ENCODE results near the gene MYO3B. TPM values are rescaled to one million over a fixed set of nuclear protein-coding genes. Genes with fewer than 3 reads are reported as not detected.
"Not testable (repeated sequence)": the region's sequence is repeated elsewhere in the genome, so short reads cannot be mapped to it uniquely, and the experiment has no call there.

Gene MYO3B
- total RNA-seq, 2 donors from 2014 or later = 5.2 to 10.9 TPM

DNA sequence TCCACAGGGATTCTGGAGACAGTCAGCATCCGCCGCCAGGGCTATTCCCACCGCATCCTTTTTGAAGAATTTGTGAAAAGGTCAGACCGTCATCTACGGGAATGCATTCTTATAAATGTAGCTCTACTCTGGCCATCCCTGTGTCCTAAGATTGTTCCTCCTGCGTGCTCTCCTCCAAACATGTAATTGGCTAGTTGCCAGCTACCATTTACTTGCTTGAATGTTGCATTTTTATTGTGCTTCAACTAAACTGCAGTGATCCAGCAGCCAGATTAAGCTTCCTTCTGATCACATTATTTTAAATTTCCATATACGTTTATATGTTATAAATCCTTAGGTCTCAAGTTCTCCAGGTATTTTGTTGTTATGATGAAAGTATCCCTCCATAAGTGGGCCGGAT, 288.7 kb downstream of the MYO3B start:
- peaks cover 2% of the 10 kb centered on the region for H3K36me3 Mint-ChIP-seq (ENCODE audit: low read depth)
- no peaks in the 10 kb centered on the region for H3K27me3 Mint-ChIP-seq (ENCODE audit: insufficient read depth)
- Histone ChIP-seq H3K27ac (ENCODE audit: low read depth, low read length) (no peak overlapping the region), H3K9me3 (ENCODE audit: control insufficient read depth, low read length) (no peaks in the 10 kb centered on the region), H3K4me1 (ENCODE audit: control insufficient read depth, insufficient read depth, low read length) (no peaks in the 10 kb centered on the region), H3K27me3 (ENCODE audit: control insufficient read depth, insufficient read depth, low read length, poor library complexity, severe bottlenecking) (no peaks in the 10 kb centered on the region), H3K9ac (ENCODE audit: extremely low read depth, low read length, poor library complexity, severe bottlenecking) (no peak overlapping the region), H3K36me3 (ENCODE audit: control insufficient read depth, insufficient read depth, low read length) (no peaks in the 10 kb centered on the region), H3K4me3 (ENCODE audit: low read length) (no peak overlapping the region)
- WGBS, 2 experiments (ENCODE audit: insufficient coverage in 1 of 2, insufficient read length in 1 of 2) = 94 to 96% methylated on average over 6 to 8 of the region's 8 CpGs
- H3K9me3 Mint-ChIP-seq = no peaks in the 10 kb centered on the region
- TF ChIP-seq, protein P1, sequence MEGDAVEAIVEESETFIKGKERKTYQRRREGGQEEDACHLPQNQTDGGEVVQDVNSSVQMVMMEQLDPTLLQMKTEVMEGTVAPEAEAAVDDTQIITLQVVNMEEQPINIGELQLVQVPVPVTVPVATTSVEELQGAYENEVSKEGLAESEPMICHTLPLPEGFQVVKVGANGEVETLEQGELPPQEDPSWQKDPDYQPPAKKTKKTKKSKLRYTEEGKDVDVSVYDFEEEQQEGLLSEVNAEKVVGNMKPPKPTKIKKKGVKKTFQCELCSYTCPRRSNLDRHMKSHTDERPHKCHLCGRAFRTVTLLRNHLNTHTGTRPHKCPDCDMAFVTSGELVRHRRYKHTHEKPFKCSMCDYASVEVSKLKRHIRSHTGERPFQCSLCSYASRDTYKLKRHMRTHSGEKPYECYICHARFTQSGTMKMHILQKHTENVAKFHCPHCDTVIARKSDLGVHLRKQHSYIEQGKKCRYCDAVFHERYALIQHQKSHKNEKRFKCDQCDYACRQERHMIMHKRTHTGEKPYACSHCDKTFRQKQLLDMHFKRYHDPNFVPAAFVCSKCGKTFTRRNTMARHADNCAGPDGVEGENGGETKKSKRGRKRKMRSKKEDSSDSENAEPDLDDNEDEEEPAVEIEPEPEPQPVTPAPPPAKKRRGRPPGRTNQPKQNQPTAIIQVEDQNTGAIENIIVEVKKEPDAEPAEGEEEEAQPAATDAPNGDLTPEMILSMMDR (conservative IDR thresholded peaks at IDR 0.05) = no peak
- no peak overlapping the region for H3K27ac Mint-ChIP-seq
- H3K4me3 Mint-ChIP-seq = no peak overlapping the region
- H3K4me1 Mint-ChIP-seq = peaks cover 32% of the 10 kb centered on the region
- no peak for DNase-seq

DNA sequence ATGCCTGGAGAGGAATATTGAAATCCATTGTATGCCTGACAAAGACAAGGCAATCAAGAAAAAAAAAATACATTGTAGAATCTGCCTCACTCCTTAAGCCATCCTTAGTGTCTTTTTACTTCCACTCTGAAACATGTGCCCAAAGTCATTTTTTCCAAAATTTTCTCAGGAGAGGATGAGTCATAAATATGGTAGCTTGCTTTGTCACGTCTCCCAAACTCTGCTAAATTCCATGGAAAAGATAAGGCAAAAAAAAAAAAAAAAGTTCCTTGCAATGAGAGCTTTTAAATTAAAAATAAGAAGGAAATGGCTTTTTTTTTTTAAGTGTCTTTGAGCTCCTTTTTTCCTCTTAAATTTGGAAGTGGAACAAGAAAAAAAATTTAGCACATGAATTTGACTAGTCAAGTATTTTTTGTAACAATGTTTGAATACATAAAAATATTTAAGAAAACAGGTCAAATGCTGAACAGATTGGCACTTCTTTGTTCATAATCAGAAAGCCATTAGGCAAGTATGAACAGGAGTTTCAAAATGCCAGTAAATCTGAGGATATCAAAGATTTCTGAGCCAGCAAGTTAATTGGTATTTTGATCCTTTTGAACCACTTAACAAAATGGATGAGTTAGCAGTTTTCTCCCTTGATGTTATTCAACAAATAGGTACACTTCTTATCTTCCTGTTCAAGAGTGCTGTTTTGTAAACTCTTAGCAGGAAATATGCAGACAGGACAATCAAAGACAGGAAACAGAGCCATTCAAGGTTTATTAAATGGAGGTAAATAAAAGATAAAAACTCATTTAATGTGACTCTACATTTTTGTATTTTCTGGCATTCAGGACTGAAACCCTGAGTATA, 289.8 kb downstream of the MYO3B start:
- DNase-seq = no peak
- WGBS, 2 experiments (ENCODE audit: insufficient coverage in 1 of 2, insufficient read length in 1 of 2) = 69 to 100% methylated on average over 1 of the region's 1 CpG
- H3K9me3 ChIP-seq (ENCODE audit: control insufficient read depth, low read length) = no peaks in the 10 kb centered on the region
- no peaks in the 10 kb centered on the region for H3K9me3 Mint-ChIP-seq
- TF ChIP-seq, protein P1 (conservative IDR thresholded peaks at IDR 0.05) = no peak
- H3K4me1 ChIP-seq (ENCODE audit: control insufficient read depth, insufficient read depth, low read length) = no peaks in the 10 kb centered on the region
- no peaks in the 10 kb centered on the region for H3K27me3 Mint-ChIP-seq (ENCODE audit: insufficient read depth)
- peaks cover 2% of the 10 kb centered on the region for H3K36me3 Mint-ChIP-seq (ENCODE audit: low read depth)
- H3K36me3 ChIP-seq (ENCODE audit: control insufficient read depth, insufficient read depth, low read length) = no peaks in the 10 kb centered on the region
- H3K27ac Mint-ChIP-seq = peak overlapping the region; percentile 73
- peaks cover 25% of the 10 kb centered on the region for H3K4me1 Mint-ChIP-seq
- no peaks in the 10 kb centered on the region for H3K27me3 ChIP-seq (ENCODE audit: control insufficient read depth, insufficient read depth, low read length, poor library complexity, severe bottlenecking)
- no peak overlapping the region for H3K4me3 ChIP-seq (ENCODE audit: low read length)
- H3K9ac ChIP-seq (ENCODE audit: extremely low read depth, low read length, poor library complexity, severe bottlenecking) = no peak overlapping the region
- no peak overlapping the region for H3K4me3 Mint-ChIP-seq
- no peak overlapping the region for H3K27ac ChIP-seq (ENCODE audit: low read depth, low read length)

DNA sequence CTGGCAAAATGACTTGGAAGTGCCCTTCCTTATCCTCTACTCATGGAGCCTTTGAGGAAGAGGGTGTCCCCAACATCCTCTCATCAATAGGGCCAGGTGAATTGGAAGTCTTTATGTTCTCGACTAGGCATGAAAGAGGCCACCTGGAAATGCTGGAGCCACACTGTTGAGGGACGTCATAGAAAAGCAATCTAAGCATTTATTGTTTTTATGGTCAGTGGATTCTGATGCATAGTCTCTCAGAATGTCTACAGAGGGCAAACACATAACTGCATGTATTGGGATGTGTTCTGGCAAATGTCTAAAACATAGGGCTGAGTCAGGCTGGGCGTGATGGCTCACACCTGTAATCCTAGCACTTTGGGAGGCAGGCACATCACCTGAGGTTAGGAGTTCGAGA, 290.6 kb downstream of the MYO3B start:
- TF ChIP-seq, protein P1 (conservative IDR thresholded peaks at IDR 0.05) = no peak
- Mint-ChIP-seq H3K4me1 (peaks cover 24% of the 10 kb centered on the region), H3K27me3 (ENCODE audit: insufficient read depth) (no peaks in the 10 kb centered on the region), H3K36me3 (ENCODE audit: low read depth) (peaks cover 2% of the 10 kb centered on the region), H3K9me3 (no peaks in the 10 kb centered on the region), H3K27ac (peak overlapping the region; percentile 33), H3K4me3 (no peak overlapping the region)
- Histone ChIP-seq H3K27me3 (ENCODE audit: control insufficient read depth, insufficient read depth, low read length, poor library complexity, severe bottlenecking) (no peaks in the 10 kb centered on the region), H3K4me1 (ENCODE audit: control insufficient read depth, insufficient read depth, low read length) (no peaks in the 10 kb centered on the region), H3K27ac (ENCODE audit: low read depth, low read length) (no peak overlapping the region), H3K9ac (ENCODE audit: extremely low read depth, low read length, poor library complexity, severe bottlenecking) (no peak overlapping the region), H3K36me3 (ENCODE audit: control insufficient read depth, insufficient read depth, low read length) (no peaks in the 10 kb centered on the region), H3K4me3 (ENCODE audit: low read length) (no peak overlapping the region), H3K9me3 (ENCODE audit: control insufficient read depth, low read length) (no peaks in the 10 kb centered on the region)
- DNase-seq = no peak
- 97% methylated on average over 4 of the region's 4 CpGs; no CpG with 5 or more reads in 1 of the 2 experiments for WGBS, 2 experiments (ENCODE audit: insufficient coverage in 1 of 2, insufficient read length in 1 of 2)

DNA sequence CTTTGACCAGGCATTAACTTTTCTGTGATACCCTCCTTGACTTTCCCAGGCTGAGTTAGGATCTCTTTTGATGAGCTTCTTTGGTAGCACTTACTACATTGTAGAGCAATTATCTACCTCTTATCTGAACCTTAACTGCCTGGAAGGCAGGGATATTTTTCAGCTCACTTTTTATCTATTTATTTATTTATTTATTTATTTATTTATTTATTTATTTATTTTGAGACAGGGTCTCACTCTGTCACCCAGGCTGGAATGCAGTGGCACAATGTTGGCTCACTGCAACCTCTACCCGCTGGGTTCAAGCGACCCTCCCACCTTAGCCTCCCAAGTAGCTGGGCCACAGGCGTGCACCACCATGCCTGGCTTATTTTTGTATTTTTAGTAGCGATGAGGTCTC, 294.6 kb downstream of the MYO3B start:
- WGBS, 2 experiments (ENCODE audit: insufficient coverage in 1 of 2, insufficient read length in 1 of 2) = 93 to 97% methylated on average over 4 of the region's 4 CpGs
- not testable (repeated sequence) for H3K9me3 Mint-ChIP-seq; H3K4me3 Mint-ChIP-seq; H3K27me3 Mint-ChIP-seq (ENCODE audit: insufficient read depth); H3K36me3 Mint-ChIP-seq (ENCODE audit: low read depth); H3K4me1 ChIP-seq (ENCODE audit: control insufficient read depth, insufficient read depth, low read length); H3K27ac ChIP-seq (ENCODE audit: low read depth, low read length); DNase-seq; H3K36me3 ChIP-seq (ENCODE audit: control insufficient read depth, insufficient read depth, low read length); H3K4me3 ChIP-seq (ENCODE audit: low read length); H3K27ac Mint-ChIP-seq; H3K27me3 ChIP-seq (ENCODE audit: control insufficient read depth, insufficient read depth, low read length, poor library complexity, severe bottlenecking); H3K9me3 ChIP-seq (ENCODE audit: control insufficient read depth, low read length); H3K9ac ChIP-seq (ENCODE audit: extremely low read depth, low read length, poor library complexity, severe bottlenecking)
- peaks cover 17% of the 10 kb centered on the region for H3K4me1 Mint-ChIP-seq
